Type B pancreatic cell (in vitro differentiated cells): ENCODE results near the gene PRMT7. TPM values are rescaled to one million over a fixed set of nuclear protein-coding genes. Genes with fewer than 3 reads are reported as not detected.

ENCODE experiments used
- DNase-seq: peaks from one replicate; pipeline ENCODE4 v3.0.0; 2021; ENCODE audit warnings: mixed read lengths; ENCODE audit not compliant: unreplicated experiment; ENCODE audit errors: extremely low spot score
- H3K27ac Mint-ChIP-seq: 2 replicates; pipeline ENCODE4 v1.8.0; 2021; ENCODE audit warnings: mild to moderate bottlenecking, mixed read lengths
- H3K27me3 Mint-ChIP-seq: 2 replicates; pipeline ENCODE4 v1.8.0; 2021; ENCODE audit warnings: mixed read lengths
- H3K36me3 Mint-ChIP-seq: 2 replicates; pipeline ENCODE4 v1.8.0; 2021; ENCODE audit warnings: mixed read lengths
- H3K4me1 Mint-ChIP-seq: one replicate; pipeline ENCODE4 v1.8.0; 2021; ENCODE audit warnings: mixed read lengths; ENCODE audit not compliant: unreplicated experiment
- H3K4me3 Mint-ChIP-seq: 2 replicates; pipeline ENCODE4 v1.8.0; 2021; ENCODE audit warnings: mild to moderate bottlenecking, mixed read lengths
- H3K9me3 Mint-ChIP-seq: 2 replicates; pipeline ENCODE4 v1.8.0; 2021; ENCODE audit warnings: mixed read lengths
- CTCF ChIP-seq: fragments of 200-600 bp; sonication (generic); conservative IDR thresholded peaks from 2 replicates; pipeline ENCODE4 v1.5.0; 2021; ENCODE audit warnings: antibody characterized with exemption, mild to moderate bottlenecking
- total RNA-seq: library from RNA; stranded (reverse); gene quantifications from 2 replicates; pipeline ENCODE4 v1.2.1, GENCODE V29; 2021; ENCODE audit warnings: low replicate concordance

PRMT7 gene
- total RNA-seq, 1 donor from 2014 or later: 66.9 TPM

GRCh38 chr16:68406458-68407152, 95.8 kb downstream of the PRMT7 start:
- peaks cover 15% of the 10 kb centered on the region for H3K4me1 Mint-ChIP-seq
- no peaks in the 10 kb centered on the region for H3K36me3 Mint-ChIP-seq
- no peak for TF ChIP-seq CTCF
- DNase-seq: no peak
- H3K27me3 Mint-ChIP-seq: peaks cover 9% of the 10 kb centered on the region
- peak overlapping the region; percentile 77 for H3K4me3 Mint-ChIP-seq
- peak overlapping the region; percentile 2 for H3K27ac Mint-ChIP-seq
- no peaks in the 10 kb centered on the region for H3K9me3 Mint-ChIP-seq

Other genes with a start within 250 kb of the PRMT7 start
- 37.5 and 55.5 TPM in 2 replicates for gene NFATC3, start 225.6 kb upstream of the PRMT7 start, total RNA-seq
- 65.6 and 150 TPM in 2 replicates for gene ESRP2, start 74.9 kb upstream of the PRMT7 start, total RNA-seq
- 20.1 and 22.1 TPM in 2 replicates for gene PLA2G15, start 65.6 kb upstream of the PRMT7 start, total RNA-seq
- gene SLC7A6, start 46.5 kb upstream of the PRMT7 start, total RNA-seq: 41.1 and 47.3 TPM in 2 replicates
- gene SLC7A6OS, start 73 bp upstream of the PRMT7 start, total RNA-seq: 17.3 and 21.7 TPM in 2 replicates
- 4.5 and 9.8 TPM in 2 replicates for gene SMPD3, start 137.5 kb downstream of the PRMT7 start, total RNA-seq
- 21.8 and 44.7 TPM in 2 replicates for gene ZFP90, start 228.3 kb downstream of the PRMT7 start, total RNA-seq